SK-N-SH (cell line): Measurements from ENCODE around the gene PLEKHF1. TPM values are rescaled to one million over a fixed set of nuclear protein-coding genes. Genes with fewer than 3 reads are reported as not detected.

Experiments used
- CTCF ChIA-PET: fragments of 300-600, 350-600 bp; formaldehyde crosslinking; extraction: SDS; loops from one replicate; lab custom pipeline; 2021; lab: Yijun Ruan, JAX
- POLR2A ChIA-PET: fragments of 350-600 bp; sonication (Branson Sonifier 250); formaldehyde crosslinking; extraction: SDS; loops from one replicate; lab custom pipeline; 2020; ENCODE audit warnings: antibody characterized with exemption, inconsistent platforms; lab: Yijun Ruan, JAX
- DNase-seq: peaks from one replicate; pipeline ENCODE4 v3.0.0; 2012
- H2AFZ ChIP-seq: fragments of 200-600 bp; sonication (generic); 2 replicates; pipeline ENCODE4 v1.8.1; 2016; ENCODE audit warnings: antibody characterized with exemption, mild to moderate bottlenecking, low read depth
- H3F3A ChIP-seq: fragments of 200-600 bp; sonication (generic); replicated peaks from 2 replicates; pipeline ENCODE3; 2016; ENCODE audit warnings: antibody characterized with exemption, mild to moderate bottlenecking; ENCODE audit not compliant: insufficient read depth
- H3K27ac ChIP-seq, 2 experiments: fragments of 200-500 bp in 1 of 2; fragments of 200-600 bp in 1 of 2; sonication (Bioruptor generic) in 1 of 2; sonication (generic), shearing (Covaris generic) in 1 of 2; 2 replicates each; pipeline versions ENCODE4 v1.5.1 to v1.6.1; 2014 to 2016; ENCODE audit warnings: low read depth in 2 of 2, inconsistent platforms in 1 of 2, low read length in 1 of 2, mild to moderate bottlenecking in 1 of 2, mixed read lengths in 1 of 2
- H3K27me3 ChIP-seq: fragments of 200-600 bp; sonication (generic), shearing (Covaris generic); 2 replicates; pipeline ENCODE4 v1.6.1; 2016; ENCODE audit warnings: mixed run types; ENCODE audit not compliant: insufficient read depth
- H3K36me3 ChIP-seq, 2 experiments: fragments of 200-500 bp in 1 of 2; fragments of 200-600 bp in 1 of 2; sonication (Bioruptor generic) in 1 of 2; sonication (generic) in 1 of 2; replicated peaks in 1 of 2; 2 replicates each; pipeline versions ENCODE3 to v1.5.1; 2014 to 2016; ENCODE audit warnings: low read length in 1 of 2, mild to moderate bottlenecking in 1 of 2; ENCODE audit not compliant: insufficient read depth in 2 of 2, control insufficient read depth in 1 of 2
- H3K4me1 ChIP-seq, 2 experiments: fragments of 200-500 bp in 1 of 2; fragments of 200-600 bp in 1 of 2; sonication (Bioruptor generic) in 1 of 2; sonication (generic), shearing (Covaris generic) in 1 of 2; 2 replicates each; pipeline versions ENCODE4 v1.5.1 to v1.6.1; 2014 to 2016; ENCODE audit warnings: low read depth in 1 of 2, low read length in 1 of 2, mixed run types in 1 of 2; ENCODE audit not compliant: insufficient read depth in 2 of 2, control insufficient read depth in 1 of 2
- H3K4me2 ChIP-seq: fragments of 200-600 bp; sonication (generic), shearing (Covaris generic); 2 replicates; pipeline ENCODE4 v1.6.1; 2017; ENCODE audit warnings: mixed run types
- H3K4me3 ChIP-seq, 2 experiments: fragments of 200-500 bp in 1 of 2; fragments of 200-600 bp in 1 of 2; sonication (Bioruptor generic) in 1 of 2; sonication (generic), shearing (Covaris generic) in 1 of 2; 2 replicates each; pipeline versions ENCODE4 v1.5.1 to v1.8.1; 2014 to 2016; ENCODE audit warnings: low read depth in 2 of 2, inconsistent platforms in 1 of 2, low read length in 1 of 2, mild to moderate bottlenecking in 1 of 2, mixed read lengths in 1 of 2, moderate library complexity in 1 of 2
- H3K79me2 ChIP-seq: fragments of 200-600 bp; sonication (generic); 2 replicates; pipeline ENCODE4 v1.8.1; 2017; ENCODE audit warnings: mild to moderate bottlenecking; ENCODE audit not compliant: insufficient read depth
- H3K9ac ChIP-seq: fragments of 200-600 bp; sonication (generic); 2 replicates; pipeline ENCODE4 v1.6.1; 2017; ENCODE audit warnings: mixed run types
- H3K9me2 ChIP-seq: fragments of 200-600 bp; sonication (generic); 2 replicates; pipeline ENCODE4 v1.6.1; 2017; ENCODE audit warnings: mixed run types
- H3K9me3 ChIP-seq: fragments of 200-600 bp; sonication (generic); 2 replicates; pipeline ENCODE4 v1.6.1; 2017; ENCODE audit warnings: mixed run types, mild to moderate bottlenecking, moderate library complexity
- H4K20me1 ChIP-seq: fragments of 200-600 bp; sonication (generic); 2 replicates; pipeline ENCODE4 v1.6.1; 2017; ENCODE audit warnings: mild to moderate bottlenecking, mixed run types; ENCODE audit not compliant: insufficient read depth
- EZH2phosphoT487 ChIP-seq: fragments of 200-600 bp; sonication (generic); IDR thresholded peaks from 2 replicates; pipeline ENCODE4 v1.6.1; 2017; ENCODE audit warnings: low read depth, mixed run types, mild to moderate bottlenecking, antibody characterized with exemption, moderate library complexity, borderline replicate concordance
- GABPA ChIP-seq: IDR thresholded peaks from 2 replicates; pipeline ENCODE4 v1.4.0; 2012; ENCODE audit warnings: low read depth, mild to moderate bottlenecking
- GATA2 ChIP-seq: sonication (generic); formaldehyde crosslinking; IDR thresholded peaks from 2 replicates; pipeline ENCODE4 v1.5.0; 2020; ENCODE audit warnings: mild to moderate bottlenecking, missing genetic modification reagents
- JUND ChIP-seq: IDR thresholded peaks from 2 replicates; pipeline ENCODE4 v1.4.0; 2012
- MEF2A ChIP-seq: IDR thresholded peaks from 2 replicates; pipeline ENCODE4 v1.4.0; 2012; ENCODE audit warnings: low read depth, borderline replicate concordance
- NFIC ChIP-seq: IDR thresholded peaks from 2 replicates; pipeline ENCODE4 v1.4.0; 2012; ENCODE audit warnings: borderline replicate concordance
- RAD21 ChIP-seq: IDR thresholded peaks from 2 replicates; pipeline ENCODE4 v1.6.1; 2012; ENCODE audit warnings: mild to moderate bottlenecking, low read length
- RFX5 ChIP-seq: IDR thresholded peaks from 2 replicates; pipeline ENCODE4 v1.6.1; 2012; ENCODE audit warnings: mild to moderate bottlenecking, improper control_type of control experiment, low read length
- SIN3A ChIP-seq: IDR thresholded peaks from 2 replicates; pipeline ENCODE4 v1.6.1; 2012; ENCODE audit warnings: low read depth, mild to moderate bottlenecking, low read length, moderate library complexity, borderline replicate concordance
- SMC3 ChIP-seq: IDR thresholded peaks from 2 replicates; pipeline ENCODE4 v1.6.1; 2012; ENCODE audit warnings: low read depth, low read length, improper control_type of control experiment
- YY1 ChIP-seq: IDR thresholded peaks from 2 replicates; pipeline ENCODE4 v1.4.0; 2012; ENCODE audit warnings: low read depth, mild to moderate bottlenecking
- WGBS: methylation state at CpG from one replicate; pipeline ENCODE4 v1.1.6; 2017; ENCODE audit warnings: low lambda C conversion rate; 5-methylcytosine and 5-hydroxymethylcytosine counted together
- polyA plus RNA-seq, 3 experiments: library from polyadenylated mRNA; depleted of rRNA; stranded (reverse); fragments of >200 nt; gene quantifications; 2 replicates each; pipeline ENCODE4 v1.2.3, GENCODE V29; 2012
- TF ChIP-seq, protein P1 (sequence below): fragments of 200-600 bp; sonication (generic); IDR thresholded peaks from 2 replicates; pipeline ENCODE4 v1.6.1; 2017; ENCODE audit warnings: antibody characterized with exemption, mild to moderate bottlenecking, moderate library complexity
- TF ChIP-seq, protein P2 (sequence below): IDR thresholded peaks from 2 replicates; pipeline ENCODE4 v1.4.0; 2012; ENCODE audit warnings: low read depth
- TF ChIP-seq, protein P3 (sequence below): fragments of 150-350 bp; IDR thresholded peaks from 2 replicates; pipeline ENCODE4 v1.6.1; 2016; ENCODE audit warnings: mild to moderate bottlenecking, low read depth, low read length
- TF ChIP-seq, protein P4 (sequence below): IDR thresholded peaks from 2 replicates; pipeline ENCODE4; 2012

PLEKHF1 gene
- polyA plus RNA-seq, 1 of the 3 experiments (the other 2 are of a cell fraction): 3.9 TPM

GRCh38 chr19:29641597-29641996 lies 23.7 kb upstream of the PLEKHF1 start:
- Histone ChIP-seq H3K36me3 (no peaks in the 10 kb centered on the region), H3K9me3 (no peaks in the 10 kb centered on the region), H3K4me3 (no peak overlapping the region), H3K9me2 (no peaks in the 10 kb centered on the region), H3K27me3 (no peaks in the 10 kb centered on the region; the same call in 1 of the 2 replicates), H3K79me2 (no peaks in the 10 kb centered on the region), H3K4me1 (no peaks in the 10 kb centered on the region; a peak in 1 of 4 replicates), H3F3A (no peaks in the 10 kb centered on the region), H2AFZ (no peak overlapping the region), H4K20me1 (no peaks in the 10 kb centered on the region), H3K9ac (no peak overlapping the region), H3K27ac (no peak overlapping the region), H3K4me2 (no peak overlapping the region)
- TF ChIP-seq YY1 (no peak), SIN3A (no peak), GABPA (no peak), SMC3 (no peak), EZH2phosphoT487 (no peak), JUND (no peak), RFX5 (no peak), NFIC (no peak), GATA2 (CRISPR knock-in tag) (no peak), RAD21 (no peak)
- TF ChIP-seq, protein P1, sequence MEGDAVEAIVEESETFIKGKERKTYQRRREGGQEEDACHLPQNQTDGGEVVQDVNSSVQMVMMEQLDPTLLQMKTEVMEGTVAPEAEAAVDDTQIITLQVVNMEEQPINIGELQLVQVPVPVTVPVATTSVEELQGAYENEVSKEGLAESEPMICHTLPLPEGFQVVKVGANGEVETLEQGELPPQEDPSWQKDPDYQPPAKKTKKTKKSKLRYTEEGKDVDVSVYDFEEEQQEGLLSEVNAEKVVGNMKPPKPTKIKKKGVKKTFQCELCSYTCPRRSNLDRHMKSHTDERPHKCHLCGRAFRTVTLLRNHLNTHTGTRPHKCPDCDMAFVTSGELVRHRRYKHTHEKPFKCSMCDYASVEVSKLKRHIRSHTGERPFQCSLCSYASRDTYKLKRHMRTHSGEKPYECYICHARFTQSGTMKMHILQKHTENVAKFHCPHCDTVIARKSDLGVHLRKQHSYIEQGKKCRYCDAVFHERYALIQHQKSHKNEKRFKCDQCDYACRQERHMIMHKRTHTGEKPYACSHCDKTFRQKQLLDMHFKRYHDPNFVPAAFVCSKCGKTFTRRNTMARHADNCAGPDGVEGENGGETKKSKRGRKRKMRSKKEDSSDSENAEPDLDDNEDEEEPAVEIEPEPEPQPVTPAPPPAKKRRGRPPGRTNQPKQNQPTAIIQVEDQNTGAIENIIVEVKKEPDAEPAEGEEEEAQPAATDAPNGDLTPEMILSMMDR: no peak
- TF ChIP-seq, protein P2, sequence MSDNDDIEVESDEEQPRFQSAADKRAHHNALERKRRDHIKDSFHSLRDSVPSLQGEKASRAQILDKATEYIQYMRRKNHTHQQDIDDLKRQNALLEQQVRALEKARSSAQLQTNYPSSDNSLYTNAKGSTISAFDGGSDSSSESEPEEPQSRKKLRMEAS: no peak
- TF ChIP-seq, protein P3, sequence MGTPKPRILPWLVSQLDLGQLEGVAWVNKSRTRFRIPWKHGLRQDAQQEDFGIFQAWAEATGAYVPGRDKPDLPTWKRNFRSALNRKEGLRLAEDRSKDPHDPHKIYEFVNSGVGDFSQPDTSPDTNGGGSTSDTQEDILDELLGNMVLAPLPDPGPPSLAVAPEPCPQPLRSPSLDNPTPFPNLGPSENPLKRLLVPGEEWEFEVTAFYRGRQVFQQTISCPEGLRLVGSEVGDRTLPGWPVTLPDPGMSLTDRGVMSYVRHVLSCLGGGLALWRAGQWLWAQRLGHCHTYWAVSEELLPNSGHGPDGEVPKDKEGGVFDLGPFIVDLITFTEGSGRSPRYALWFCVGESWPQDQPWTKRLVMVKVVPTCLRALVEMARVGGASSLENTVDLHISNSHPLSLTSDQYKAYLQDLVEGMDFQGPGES: no peak
- TF ChIP-seq, protein P4, sequence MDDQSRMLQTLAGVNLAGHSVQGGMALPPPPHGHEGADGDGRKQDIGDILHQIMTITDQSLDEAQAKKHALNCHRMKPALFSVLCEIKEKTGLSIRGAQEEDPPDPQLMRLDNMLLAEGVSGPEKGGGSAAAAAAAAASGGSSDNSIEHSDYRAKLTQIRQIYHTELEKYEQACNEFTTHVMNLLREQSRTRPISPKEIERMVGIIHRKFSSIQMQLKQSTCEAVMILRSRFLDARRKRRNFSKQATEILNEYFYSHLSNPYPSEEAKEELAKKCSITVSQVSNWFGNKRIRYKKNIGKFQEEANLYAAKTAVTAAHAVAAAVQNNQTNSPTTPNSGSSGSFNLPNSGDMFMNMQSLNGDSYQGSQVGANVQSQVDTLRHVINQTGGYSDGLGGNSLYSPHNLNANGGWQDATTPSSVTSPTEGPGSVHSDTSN: no peak
- POLR2A ChIA-PET: no interaction called here
- CTCF ChIA-PET: interaction anchor here (1.0 kb wide), 1 partner anchor 75 kb away, joined by 3 read pairs; no protein-coding TSS in a partner anchor
- DNase-seq: no peak
- WGBS: 15% methylated on average over 2 of the region's 2 CpGs

- Histone ChIP-seq H3F3A (no peaks in the 10 kb centered on the region), H3K79me2 (no peaks in the 10 kb centered on the region), H3K4me2 (no peak overlapping the region), H2AFZ (no peak overlapping the region), H3K9ac (no peak overlapping the region), H4K20me1 (no peaks in the 10 kb centered on the region), H3K9me2 (no peaks in the 10 kb centered on the region), H3K4me1 (no peaks in the 10 kb centered on the region; a peak in 1 of 4 replicates), H3K9me3 (no peaks in the 10 kb centered on the region), H3K27me3 (no peaks in the 10 kb centered on the region; the same call in 1 of the 2 replicates), H3K27ac (no peak overlapping the region), H3K4me3 (no peak overlapping the region), H3K36me3 (no peaks in the 10 kb centered on the region)
- 64% methylated on average over 7 of the region's 7 CpGs for WGBS
- DNase-seq: no peak
- ChIA-PET CTCF (interaction anchor here (1.4 kb wide), 1 partner anchor 33 kb away, joined by 6 read pairs; no protein-coding TSS in a partner anchor), POLR2A (no interaction called here)
- TF ChIP-seq GATA2 (CRISPR knock-in tag) (no peak), MEF2A (no peak), RFX5 (no peak), RAD21 (no peak)
- TF ChIP-seq, protein P2: no peak
These were observed 21.8 kb upstream of the PLEKHF1 start for GRCh38 chr19:29643361-29643935.
